BLaER1 (cell line): ENCODE results near the gene ACACB.

ENCODE experiments used
- H3K27ac ChIP-seq: shearing (Covaris generic); formaldehyde crosslinking; 2 replicates; pipeline ENCODE4 v1.8.1; 2022
- H3K27me3 ChIP-seq: shearing (Covaris generic); formaldehyde crosslinking; 2 replicates; pipeline ENCODE4 v1.8.1; 2022
- H3K36me3 ChIP-seq: shearing (Covaris generic); formaldehyde crosslinking; 2 replicates; pipeline ENCODE4 v1.8.1; 2022
- H3K4me1 ChIP-seq: shearing (Covaris generic); formaldehyde crosslinking; 2 replicates; pipeline ENCODE4 v1.8.1; 2022
- H3K4me2 ChIP-seq: shearing (Covaris generic); formaldehyde crosslinking; 2 replicates; pipeline ENCODE4 v1.8.1; 2022
- H3K4me3 ChIP-seq: shearing (Covaris generic); formaldehyde crosslinking; 2 replicates; pipeline ENCODE4 v1.8.1; 2022
- H3K9ac ChIP-seq: shearing (Covaris generic); formaldehyde crosslinking; 2 replicates; pipeline ENCODE4 v1.8.1; 2022
- H3K9me3 ChIP-seq: shearing (Covaris generic); formaldehyde crosslinking; 2 replicates; pipeline ENCODE4 v1.8.1; 2022
- H4K20me1 ChIP-seq: shearing (Covaris generic); formaldehyde crosslinking; 2 replicates; pipeline ENCODE4 v1.8.1; 2022
- Cebpa-rat ChIP-seq: shearing (Covaris generic); IDR thresholded peaks from 2 replicates; pipeline ENCODE4 v1.8.1; 2022

Gene ACACB

GRCh38 chr12:109299849-109300248, 183.5 kb downstream of the ACACB start:
- no peaks in the 10 kb centered on the region for H3K36me3 ChIP-seq
- no peak overlapping the region for H3K4me2 ChIP-seq
- no peak overlapping the region for H3K4me3 ChIP-seq
- H4K20me1 ChIP-seq = no peaks in the 10 kb centered on the region; the same call in 1 of the 2 replicates
- H3K9ac ChIP-seq = no peak overlapping the region
- no peak for TF ChIP-seq Cebpa-rat
- H3K4me1 ChIP-seq = peaks cover 13% of the 10 kb centered on the region
- H3K27me3 ChIP-seq = 0 out of 2 replicates have a peak, but pooled peaks cover 4% of the 10 kb centered on the region
- no peaks in the 10 kb centered on the region for H3K9me3 ChIP-seq
- H3K27ac ChIP-seq = no peak overlapping the region

- TF ChIP-seq Cebpa-rat = no peak
- no peak overlapping the region for H3K9ac ChIP-seq
- H3K36me3 ChIP-seq = no peaks in the 10 kb centered on the region
- H3K4me2 ChIP-seq = no peak overlapping the region
- H3K27me3 ChIP-seq = peaks cover 12% of the 10 kb centered on the region
- H3K4me1 ChIP-seq = peaks cover 13% of the 10 kb centered on the region
- no peaks in the 10 kb centered on the region for H3K9me3 ChIP-seq
- no peak overlapping the region for H3K27ac ChIP-seq
- H3K4me3 ChIP-seq = no peak overlapping the region
- H4K20me1 ChIP-seq = peaks cover under 1% of the 10 kb centered on the region; the same call in 1 of the 2 replicates
Measured at GRCh38 chr12:109301643-109302168, 185.3 kb downstream of the ACACB start.

- Histone ChIP-seq H3K27ac (no peak overlapping the region), H3K4me1 (peaks cover 13% of the 10 kb centered on the region), H3K9ac (no peak overlapping the region), H3K4me2 (no peak overlapping the region), H4K20me1 (peaks cover 7% of the 10 kb centered on the region; the same call in 1 of the 2 replicates), H3K27me3 (peaks cover 19% of the 10 kb centered on the region), H3K4me3 (no peak overlapping the region), H3K9me3 (no peaks in the 10 kb centered on the region), H3K36me3 (no peaks in the 10 kb centered on the region)
- TF ChIP-seq Cebpa-rat = no peak
Measured at GRCh38 chr12:109302358-109302757, 186.0 kb downstream of the ACACB start.

GRCh38 chr12:109302770-109303169, 186.4 kb downstream of the ACACB start:
- no peaks in the 10 kb centered on the region for H3K9me3 ChIP-seq
- H3K4me1 ChIP-seq = peaks cover 13% of the 10 kb centered on the region
- TF ChIP-seq Cebpa-rat = no peak
- no peaks in the 10 kb centered on the region for H3K36me3 ChIP-seq
- no peak overlapping the region for H3K4me2 ChIP-seq
- peaks cover 23% of the 10 kb centered on the region for H3K27me3 ChIP-seq
- H3K4me3 ChIP-seq = no peak overlapping the region
- H4K20me1 ChIP-seq = peaks cover 11% of the 10 kb centered on the region; the same call in 1 of the 2 replicates
- no peak overlapping the region for H3K9ac ChIP-seq
- no peak overlapping the region for H3K27ac ChIP-seq

- H3K9ac ChIP-seq = no peak overlapping the region
- H3K4me1 ChIP-seq = peaks cover 15% of the 10 kb centered on the region
- peaks cover 40% of the 10 kb centered on the region for H3K27me3 ChIP-seq
- H3K27ac ChIP-seq = no peak overlapping the region
- H3K4me2 ChIP-seq = peak overlapping the region; percentile 68
- H3K9me3 ChIP-seq = no peaks in the 10 kb centered on the region
- H3K36me3 ChIP-seq = no peaks in the 10 kb centered on the region
- no peak for TF ChIP-seq Cebpa-rat
- peaks cover 26% of the 10 kb centered on the region for H4K20me1 ChIP-seq
- no peak overlapping the region for H3K4me3 ChIP-seq
Measured at GRCh38 chr12:109304485-109304884, 188.1 kb downstream of the ACACB start.

- H3K4me2 ChIP-seq = no peak overlapping the region
- no peak overlapping the region for H3K9ac ChIP-seq
- no peak overlapping the region for H3K4me3 ChIP-seq
- H4K20me1 ChIP-seq = peaks cover 36% of the 10 kb centered on the region
- H3K27ac ChIP-seq = no peak overlapping the region
- H3K4me1 ChIP-seq = peaks cover 26% of the 10 kb centered on the region
- H3K27me3 ChIP-seq = peaks cover 50% of the 10 kb centered on the region
- no peak for TF ChIP-seq Cebpa-rat
- no peaks in the 10 kb centered on the region for H3K36me3 ChIP-seq
- no peaks in the 10 kb centered on the region for H3K9me3 ChIP-seq
Measured at GRCh38 chr12:109305547-109305946, 189.2 kb downstream of the ACACB start.

GRCh38 chr12:109307051-109307450, 190.7 kb downstream of the ACACB start:
- H3K27me3 ChIP-seq = peaks cover 65% of the 10 kb centered on the region
- peaks cover 43% of the 10 kb centered on the region for H4K20me1 ChIP-seq
- no peaks in the 10 kb centered on the region for H3K36me3 ChIP-seq

GRCh38 chr12:109308534-109309380, 192.4 kb downstream of the ACACB start, which contains the start of gene FOXN4:
TSS of gene FOXN4 (minus strand) at chr12:109309284. CDS start at chr12:109308321, 963 bp downstream.
- Histone ChIP-seq H3K27ac (no peak within 1 kb of the TSS), H3K4me1 (peaks cover 28% of the 10 kb centered on the region), H3K9ac (no peak within 1 kb of the TSS), H3K27me3 (peaks cover 75% of the 10 kb centered on the region), H3K9me3 (no peaks in the 10 kb centered on the region), H3K4me3 (peak within 1 kb of the TSS; percentile 64), H3K36me3 (no peaks in the 10 kb centered on the region), H4K20me1 (peaks cover 43% of the 10 kb centered on the region), H3K4me2 (peak within 1 kb of the TSS; percentile 94)
- no peak for TF ChIP-seq Cebpa-rat

More at GRCh38 chr12:109307051-109307450, 190.7 kb downstream of the ACACB start:
- no peak overlapping the region for H3K4me2 ChIP-seq
- peaks cover 30% of the 10 kb centered on the region for H3K4me1 ChIP-seq
- no peak for TF ChIP-seq Cebpa-rat
- no peak overlapping the region for H3K9ac ChIP-seq
- H3K27ac ChIP-seq = no peak overlapping the region
- no peak overlapping the region for H3K4me3 ChIP-seq
- no peaks in the 10 kb centered on the region for H3K9me3 ChIP-seq

- H3K36me3 ChIP-seq = no peaks in the 10 kb centered on the region
- H3K9me3 ChIP-seq = no peaks in the 10 kb centered on the region
- peak overlapping the region; percentile 64 for H3K4me3 ChIP-seq
- TF ChIP-seq Cebpa-rat = no peak
- H4K20me1 ChIP-seq = peaks cover 43% of the 10 kb centered on the region
- no peak overlapping the region for H3K27ac ChIP-seq
- peaks cover 75% of the 10 kb centered on the region for H3K27me3 ChIP-seq
- peaks cover 20% of the 10 kb centered on the region for H3K4me1 ChIP-seq
- H3K4me2 ChIP-seq = peak overlapping the region; percentile 94
- H3K9ac ChIP-seq = no peak overlapping the region
Measured at GRCh38 chr12:109309381-109310246, 193.2 kb downstream of the ACACB start.
